A549 (cell line): ENCODE measurements around the gene CNTN4. TPM values are rescaled to one million over a fixed set of nuclear protein-coding genes. Genes with fewer than 3 reads are reported as not detected.

Source experiments
- ATAC-seq, 2 experiments: fragments of 200-7000 bp in 1 of 2; fragments of >200 bp in 1 of 2; cut with Nextera tagmentation in 1 of 2; cut with Tn5 transposase in 1 of 2; 3 replicates each; pipeline versions ENCODE4 v1.8.0 to v1.9.1; 2018 to 2020; ENCODE audit warnings: mild to moderate bottlenecking in 1 of 2, moderate library complexity in 1 of 2
- CTCF ChIA-PET: fragments of 300-600 bp; sonication (Branson Sonifier 250); formaldehyde crosslinking; extraction: SDS; loops from one replicate; lab custom pipeline; 2021; ENCODE audit warnings: antibody characterized with exemption, inconsistent platforms; lab: Yijun Ruan, JAX
- POLR2A ChIA-PET: fragments of 350-600 bp; formaldehyde crosslinking; extraction: SDS; loops from one replicate; lab custom pipeline; 2021; ENCODE audit warnings: antibody characterized with exemption, inconsistent platforms; lab: Yijun Ruan, JAX
- DNase-seq, 2 experiments: peaks; one replicate each; pipeline versions ENCODE4 v3.0.0 to v3.0.0-alpha.2; 2011 to 2016; ENCODE audit warnings: low read depth in 1 of 2, low spot score in 1 of 2
- FAIRE-seq: peaks from 2 replicates; lab custom pipeline; 2011; peaks lifted over from hg19 to GRCh38; lab: Jason Lieb, UNC
- H3K27ac ChIP-seq, 2 experiments: fragments of >200 bp; sonication (Bioruptor Twin); formaldehyde crosslinking; 3 replicates each; pipeline ENCODE4 v1.5.1; 2016 to 2017
- H3K4me1 ChIP-seq: fragments of >200 bp; sonication (Bioruptor Twin); formaldehyde crosslinking; 3 replicates; pipeline ENCODE4 v1.6.1; 2016
- H3K4me2 ChIP-seq: fragments of >200 bp; sonication (Bioruptor Twin); formaldehyde crosslinking; 3 replicates; pipeline ENCODE4 v1.6.1; 2016
- H3K4me3 ChIP-seq: fragments of >200 bp; sonication (Bioruptor Twin); formaldehyde crosslinking; 3 replicates; pipeline ENCODE4 v1.5.1; 2016
- H3K9me3 ChIP-seq: fragments of >200 bp; sonication (Bioruptor Twin); formaldehyde crosslinking; 3 replicates; pipeline ENCODE4 v1.6.1; 2016
- BHLHE40 ChIP-seq: IDR thresholded peaks from 2 replicates; pipeline ENCODE4 v1.6.1; 2012; ENCODE audit warnings: low read depth, low read length, inconsistent platforms
- CBX2 ChIP-seq: fragments of 200-600 bp; sonication (generic); IDR thresholded peaks from 2 replicates; pipeline ENCODE4 v1.6.1; 2016; ENCODE audit warnings: low read depth, mild to moderate bottlenecking, borderline replicate concordance
- CHD2 ChIP-seq: fragments of 150-350 bp; IDR thresholded peaks from 2 replicates; pipeline ENCODE4 v1.6.1; 2014; ENCODE audit warnings: low read length; ENCODE audit not compliant: partially characterized antibody
- GATA3 ChIP-seq: IDR thresholded peaks from 2 replicates; pipeline ENCODE4 v1.6.1; 2012; ENCODE audit warnings: borderline replicate concordance
- HOXB13 ChIP-seq: fragments of 250-450 bp; sonication (Bioruptor Pico); IDR thresholded peaks from 2 replicates; pipeline ENCODE4 v1.5.0; 2020; ENCODE audit warnings: low read depth, mild to moderate bottlenecking, moderate library complexity
- HOXB5 ChIP-seq: fragments of 250-450 bp; sonication (Bioruptor Pico); IDR thresholded peaks from 2 replicates; pipeline ENCODE4 v1.5.0; 2020; ENCODE audit warnings: mild to moderate bottlenecking, moderate library complexity
- KDM5A ChIP-seq: fragments of 200-600 bp; sonication (generic); IDR thresholded peaks from 2 replicates; pipeline ENCODE4 v1.6.1; 2016; ENCODE audit warnings: antibody characterized with exemption, mild to moderate bottlenecking
- MAZ ChIP-seq: fragments of 150-350 bp; IDR thresholded peaks from 2 replicates; pipeline ENCODE4 v1.6.1; 2014; ENCODE audit warnings: antibody characterized with exemption, low read depth, low read length, borderline replicate concordance
- MYC ChIP-seq: IDR thresholded peaks from 2 replicates; pipeline ENCODE4 v1.6.1; 2012; ENCODE audit warnings: mild to moderate bottlenecking, inconsistent platforms, low read length, improper control_type of control experiment, borderline replicate concordance
- NPAS2 ChIP-seq: fragments of 250-450 bp; sonication (Bioruptor Pico); IDR thresholded peaks from 2 replicates; pipeline ENCODE4 v1.8.0; 2022; ENCODE audit warnings: mild to moderate bottlenecking, moderate library complexity, borderline replicate concordance
- NR3C1 ChIP-seq: fragments of >200 bp; sonication (Bioruptor Twin); formaldehyde crosslinking; IDR thresholded peaks from 3 replicates; pipeline ENCODE4 v1.6.1; 2017
- PHF8 ChIP-seq: fragments of 200-600 bp; sonication (generic); IDR thresholded peaks from 2 replicates; pipeline ENCODE4 v1.6.1; 2016; ENCODE audit warnings: low read depth, mild to moderate bottlenecking, antibody characterized with exemption, moderate library complexity, borderline replicate concordance
- POLR2A ChIP-seq: IDR thresholded peaks from 2 replicates; pipeline ENCODE4 v1.6.1; 2012; ENCODE audit warnings: mild to moderate bottlenecking, low read length
- POLR2AphosphoS2 ChIP-seq: conservative IDR thresholded peaks from 2 replicates; pipeline ENCODE4 v1.6.1; 2012; ENCODE audit warnings: low read length, improper control_type of control experiment, inconsistent platforms
- RARB ChIP-seq: fragments of 250-450 bp; sonication (Bioruptor Pico); IDR thresholded peaks from 2 replicates; pipeline ENCODE4 v1.8.0; 2021; ENCODE audit warnings: mild to moderate bottlenecking, moderate library complexity
- RFX5 ChIP-seq: fragments of 450-650 bp; IDR thresholded peaks from 2 replicates; pipeline ENCODE4 v1.7.1; 2014; ENCODE audit warnings: antibody characterized with exemption, mild to moderate bottlenecking, moderate library complexity
- RNF2 ChIP-seq: fragments of 200-600 bp; sonication (generic); IDR thresholded peaks from 2 replicates; pipeline ENCODE4 v1.6.1; 2016; ENCODE audit warnings: low read depth, mild to moderate bottlenecking, antibody characterized with exemption, moderate library complexity, borderline replicate concordance
- SREBF2 ChIP-seq: fragments of 450-650 bp; IDR thresholded peaks from 2 replicates; pipeline ENCODE4 v1.6.1; 2014; ENCODE audit warnings: mild to moderate bottlenecking, moderate library complexity
- TP53 ChIP-seq: fragments of 250-450 bp; sonication (Bioruptor Pico); IDR thresholded peaks from 2 replicates; pipeline ENCODE4 v1.5.0; 2021; ENCODE audit warnings: mild to moderate bottlenecking, moderate library complexity
- ZC3H11A ChIP-seq: fragments of 450-650 bp; IDR thresholded peaks from 2 replicates; pipeline ENCODE4 v1.6.1; 2014; ENCODE audit warnings: antibody characterized with exemption, mild to moderate bottlenecking
- ZFP36 ChIP-seq: fragments of 450-650 bp; IDR thresholded peaks from 2 replicates; pipeline ENCODE4 v1.6.1; 2014; ENCODE audit warnings: borderline replicate concordance; ENCODE audit not compliant: partially characterized antibody
- WGBS: methylation state at CpG from one replicate; pipeline ENCODE4 v1.1.6; 2017; ENCODE audit errors: missing lambda C conversion rate; 5-methylcytosine and 5-hydroxymethylcytosine counted together
- polyA plus RNA-seq, 4 experiments: library from polyadenylated mRNA; depleted of rRNA in 3 of 4; stranded (reverse); fragments of >200 nt; fragmentation: RNase III in 1 of 4; extraction: RNeasy Plus Mini Kit Qiagen cat#74134 plus additional on column Dnase treatment in 1 of 4; gene quantifications; 2 replicates in 3 of 4; 3 replicates in 1 of 4; pipeline ENCODE4 v1.2.3, GENCODE V29; 2011 to 2017
- TF ChIP-seq, protein P1 (sequence below): fragments of >200 bp; sonication (Bioruptor Twin); formaldehyde crosslinking; IDR thresholded peaks from 3 replicates; pipeline ENCODE4 v1.6.1; 2016
- TF ChIP-seq, protein P2 (sequence below): fragments of 450-650 bp; IDR thresholded peaks from 2 replicates; pipeline ENCODE4 v1.6.1; 2014; ENCODE audit warnings: antibody characterized with exemption
- TF ChIP-seq, protein P3 (sequence below): fragments of 200-600 bp; sonication (generic); IDR thresholded peaks from 2 replicates; pipeline ENCODE4 v1.6.1; 2016; ENCODE audit warnings: antibody characterized with exemption, mild to moderate bottlenecking, moderate library complexity

The CNTN4 gene
- polyA plus RNA-seq, 2 of the 4 experiments (the other 2 are of a cell fraction), result 0.03 TPM; not detected in 1

DNA sequence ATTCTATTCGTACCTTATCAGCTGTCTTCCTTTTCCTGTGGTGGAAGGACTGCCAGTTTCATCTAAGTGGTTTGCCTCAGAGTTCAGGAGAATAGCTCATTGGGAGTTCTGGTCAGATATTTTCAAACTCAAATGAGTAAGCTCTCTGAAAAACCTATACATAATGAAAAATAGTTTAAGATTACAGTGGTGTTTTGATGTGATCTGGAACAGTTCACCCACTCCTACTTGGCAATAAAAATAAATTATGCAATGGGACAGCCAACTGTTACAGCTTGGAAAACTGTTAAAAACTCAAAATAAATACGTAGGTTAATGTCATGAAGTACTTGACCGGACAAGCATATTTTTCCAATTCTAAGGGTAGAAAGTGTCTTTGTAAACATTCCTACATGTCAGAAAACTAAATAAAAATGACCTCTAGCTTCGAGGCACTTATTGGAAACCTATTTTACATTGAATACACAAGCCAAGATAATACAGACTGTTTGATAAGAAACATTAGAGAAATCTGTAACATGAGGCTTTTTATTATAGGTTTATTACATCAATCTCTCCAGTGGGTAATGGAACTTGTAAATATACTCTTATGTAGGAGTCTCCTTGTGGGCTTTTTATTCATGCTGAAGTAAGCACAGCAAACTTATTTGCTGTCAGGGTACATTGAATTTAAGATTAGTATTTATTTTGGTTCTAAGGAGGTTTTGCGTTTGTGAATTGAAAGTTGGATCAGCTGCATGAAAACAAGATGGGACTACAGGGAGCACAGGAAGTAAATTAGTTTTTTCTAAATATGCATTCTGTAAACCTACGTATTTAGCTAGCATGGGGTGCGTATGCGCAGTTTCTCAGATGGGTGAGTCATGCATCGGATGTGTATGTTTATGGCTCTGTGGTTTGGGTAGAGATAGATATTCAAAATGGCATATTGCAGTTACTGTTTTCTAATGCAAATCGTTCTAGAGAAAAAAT, 558.4 kb downstream of the CNTN4 start:
- ChIA-PET CTCF (no interaction called here), POLR2A (no interaction called here)
- no peak for DNase-seq
- no peak for ATAC-seq
- Histone ChIP-seq H3K4me1 (no peaks in the 10 kb centered on the region), H3K4me3 (no peak overlapping the region), H3K9me3 (no peaks in the 10 kb centered on the region), H3K27ac (no peak overlapping the region)
- no peak for TF ChIP-seq ZC3H11A
- TF ChIP-seq SREBF2, result no peak
- TF ChIP-seq GATA3, result no peak
- no peak for TF ChIP-seq POLR2AphosphoS2
- no peak for TF ChIP-seq HOXB13
- TF ChIP-seq, all 56 proteins: peak for 0
- WGBS, result 38% methylated on average over 10 of the region's 10 CpGs
- no peak overlapping the region for H3K4me2 ChIP-seq
- FAIRE-seq, result no peak

DNA sequence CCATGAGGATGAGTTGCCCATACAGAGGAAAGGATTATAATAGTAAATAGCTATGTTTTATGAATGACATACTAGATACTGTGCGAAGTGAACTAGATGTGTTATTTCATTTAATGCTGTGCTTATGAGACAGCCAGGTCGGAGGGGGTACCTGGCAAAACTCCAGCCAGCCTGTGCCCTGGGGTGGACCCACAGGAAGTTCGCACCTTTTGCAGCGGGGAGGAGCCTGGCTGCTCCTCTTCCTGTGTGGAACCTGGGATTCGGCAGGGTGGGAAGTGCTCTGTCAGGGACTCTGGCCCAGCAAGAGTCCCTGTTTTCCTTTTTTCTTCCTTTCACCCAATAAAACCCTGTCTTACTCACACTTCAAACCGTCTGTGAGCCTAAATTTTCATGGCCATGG, 559.3 kb downstream of the CNTN4 start:
- ChIA-PET POLR2A (no interaction called here), CTCF (no interaction called here)
- H3K4me3 ChIP-seq, result no peak overlapping the region
- DNase-seq, result no peak
- no peak overlapping the region for H3K27ac ChIP-seq
- no peak for FAIRE-seq
- H3K4me2 ChIP-seq, result no peak overlapping the region
- no peaks in the 10 kb centered on the region for H3K9me3 ChIP-seq
- no peak for TF ChIP-seq RNF2
- TF ChIP-seq CHD2, result no peak
- TF ChIP-seq KDM5A, result no peak
- no peak for TF ChIP-seq POLR2A
- no peak for TF ChIP-seq NPAS2 (CRISPR knock-in tag)
- TF ChIP-seq MAZ, result no peak
- no peak for TF ChIP-seq GATA3
- TF ChIP-seq HOXB13, result no peak
- no peak for TF ChIP-seq BHLHE40
- TF ChIP-seq NR3C1, result no peak
- TF ChIP-seq PHF8, result no peak
- TF ChIP-seq, protein P1, sequence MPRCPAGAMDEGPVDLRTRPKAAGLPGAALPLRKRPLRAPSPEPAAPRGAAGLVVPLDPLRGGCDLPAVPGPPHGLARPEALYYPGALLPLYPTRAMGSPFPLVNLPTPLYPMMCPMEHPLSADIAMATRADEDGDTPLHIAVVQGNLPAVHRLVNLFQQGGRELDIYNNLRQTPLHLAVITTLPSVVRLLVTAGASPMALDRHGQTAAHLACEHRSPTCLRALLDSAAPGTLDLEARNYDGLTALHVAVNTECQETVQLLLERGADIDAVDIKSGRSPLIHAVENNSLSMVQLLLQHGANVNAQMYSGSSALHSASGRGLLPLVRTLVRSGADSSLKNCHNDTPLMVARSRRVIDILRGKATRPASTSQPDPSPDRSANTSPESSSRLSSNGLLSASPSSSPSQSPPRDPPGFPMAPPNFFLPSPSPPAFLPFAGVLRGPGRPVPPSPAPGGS, result no peak
- TF ChIP-seq ZFP36, result no peak
- no peak for TF ChIP-seq RARB (CRISPR knock-in tag)
- no peak for TF ChIP-seq MYC
- TF ChIP-seq ZC3H11A, result no peak
- 9% methylated on average over 6 of the region's 6 CpGs for WGBS
- H3K4me1 ChIP-seq, result no peaks in the 10 kb centered on the region
- no peak for ATAC-seq

DNA sequence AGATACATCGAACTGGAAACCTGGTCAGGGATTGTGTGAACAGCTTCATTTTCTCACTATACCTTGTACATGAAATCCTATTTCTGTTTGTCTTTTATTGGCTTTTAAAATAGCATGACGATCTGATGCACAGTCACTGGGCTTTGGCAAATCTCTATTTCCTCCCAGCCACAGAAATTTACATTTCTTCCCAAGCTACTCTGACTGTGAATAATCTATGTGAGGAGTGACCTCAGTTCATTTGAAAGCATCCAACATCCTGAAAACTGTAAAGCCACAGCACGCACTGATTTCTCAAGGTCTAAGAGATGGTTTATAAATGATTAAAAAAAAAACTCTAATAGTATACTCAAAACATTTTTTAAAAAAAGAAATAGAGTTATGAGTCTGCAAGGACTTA, 561.2 kb downstream of the CNTN4 start:
- 2% methylated on average over 3 of the region's 3 CpGs for WGBS
- Histone ChIP-seq H3K9me3 (no peaks in the 10 kb centered on the region), H3K4me3 (no peak overlapping the region), H3K27ac (no peak overlapping the region), H3K4me2 (no peak overlapping the region), H3K4me1 (no peaks in the 10 kb centered on the region)
- CTCF ChIA-PET, result no interaction called here
- TF ChIP-seq TP53 (CRISPR knock-in tag) (no peak), MYC (no peak), NR3C1 (no peak), PHF8 (no peak), HOXB5 (CRISPR knock-in tag) (no peak), RFX5 (no peak), HOXB13 (no peak), CBX2 (no peak), GATA3 (no peak), MAZ (no peak)
- TF ChIP-seq, protein P2, sequence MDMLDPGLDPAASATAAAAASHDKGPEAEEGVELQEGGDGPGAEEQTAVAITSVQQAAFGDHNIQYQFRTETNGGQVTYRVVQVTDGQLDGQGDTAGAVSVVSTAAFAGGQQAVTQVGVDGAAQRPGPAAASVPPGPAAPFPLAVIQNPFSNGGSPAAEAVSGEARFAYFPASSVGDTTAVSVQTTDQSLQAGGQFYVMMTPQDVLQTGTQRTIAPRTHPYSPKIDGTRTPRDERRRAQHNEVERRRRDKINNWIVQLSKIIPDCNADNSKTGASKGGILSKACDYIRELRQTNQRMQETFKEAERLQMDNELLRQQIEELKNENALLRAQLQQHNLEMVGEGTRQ, result no peak
- TF ChIP-seq, protein P1, result no peak
- TF ChIP-seq, protein P3, sequence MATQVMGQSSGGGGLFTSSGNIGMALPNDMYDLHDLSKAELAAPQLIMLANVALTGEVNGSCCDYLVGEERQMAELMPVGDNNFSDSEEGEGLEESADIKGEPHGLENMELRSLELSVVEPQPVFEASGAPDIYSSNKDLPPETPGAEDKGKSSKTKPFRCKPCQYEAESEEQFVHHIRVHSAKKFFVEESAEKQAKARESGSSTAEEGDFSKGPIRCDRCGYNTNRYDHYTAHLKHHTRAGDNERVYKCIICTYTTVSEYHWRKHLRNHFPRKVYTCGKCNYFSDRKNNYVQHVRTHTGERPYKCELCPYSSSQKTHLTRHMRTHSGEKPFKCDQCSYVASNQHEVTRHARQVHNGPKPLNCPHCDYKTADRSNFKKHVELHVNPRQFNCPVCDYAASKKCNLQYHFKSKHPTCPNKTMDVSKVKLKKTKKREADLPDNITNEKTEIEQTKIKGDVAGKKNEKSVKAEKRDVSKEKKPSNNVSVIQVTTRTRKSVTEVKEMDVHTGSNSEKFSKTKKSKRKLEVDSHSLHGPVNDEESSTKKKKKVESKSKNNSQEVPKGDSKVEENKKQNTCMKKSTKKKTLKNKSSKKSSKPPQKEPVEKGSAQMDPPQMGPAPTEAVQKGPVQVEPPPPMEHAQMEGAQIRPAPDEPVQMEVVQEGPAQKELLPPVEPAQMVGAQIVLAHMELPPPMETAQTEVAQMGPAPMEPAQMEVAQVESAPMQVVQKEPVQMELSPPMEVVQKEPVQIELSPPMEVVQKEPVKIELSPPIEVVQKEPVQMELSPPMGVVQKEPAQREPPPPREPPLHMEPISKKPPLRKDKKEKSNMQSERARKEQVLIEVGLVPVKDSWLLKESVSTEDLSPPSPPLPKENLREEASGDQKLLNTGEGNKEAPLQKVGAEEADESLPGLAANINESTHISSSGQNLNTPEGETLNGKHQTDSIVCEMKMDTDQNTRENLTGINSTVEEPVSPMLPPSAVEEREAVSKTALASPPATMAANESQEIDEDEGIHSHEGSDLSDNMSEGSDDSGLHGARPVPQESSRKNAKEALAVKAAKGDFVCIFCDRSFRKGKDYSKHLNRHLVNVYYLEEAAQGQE, result no peak
- no peak for DNase-seq
- no peak for FAIRE-seq
- POLR2A ChIA-PET, result no interaction called here
- ATAC-seq, result no peak
